GM23338 (cell line): ENCODE measurements around the gene CDK10. TPM values are rescaled to one million over a fixed set of nuclear protein-coding genes. Genes with fewer than 3 reads are reported as not detected.
"Not testable (repeated sequence)": the region's sequence is repeated elsewhere in the genome, so short reads cannot be mapped to it uniquely, and the experiment has no call there.

Experiments used
- ATAC-seq: fragments of 200-7000 bp; cut with Tn5 transposase; 3 replicates; pipeline ENCODE4 v1.9.1; 2020
- DNase-seq: peaks from one replicate; pipeline ENCODE4 v3.0.0-alpha.2; 2015; ENCODE audit warnings: low spot score
- H2AFZ ChIP-seq: fragments of 200-600 bp; sonication (generic); 2 replicates; pipeline ENCODE4 v1.8.0; 2016; ENCODE audit warnings: antibody characterized with exemption, mild to moderate bottlenecking, moderate library complexity
- H3F3A ChIP-seq: fragments of 200-600 bp; sonication (generic); replicated peaks from 2 replicates; pipeline ENCODE4 v1.8.0; 2017; ENCODE audit warnings: antibody characterized with exemption, mixed run types, low read depth
- H3K27ac ChIP-seq: fragments of 200-600 bp; sonication (generic); 2 replicates; pipeline ENCODE4 v1.6.1; 2016; ENCODE audit warnings: low read depth
- H3K27me3 ChIP-seq: fragments of 200-600 bp; sonication (generic); 2 replicates; pipeline ENCODE4 v1.8.0; 2016; ENCODE audit warnings: mild to moderate bottlenecking, mixed run types, moderate library complexity; ENCODE audit not compliant: insufficient read depth
- H3K36me3 ChIP-seq: fragments of 200-600 bp; sonication (generic); 2 replicates; pipeline ENCODE4 v1.8.0; 2016; ENCODE audit warnings: mild to moderate bottlenecking; ENCODE audit not compliant: insufficient read depth
- H3K4me1 ChIP-seq: fragments of 200-600 bp; sonication (generic); 2 replicates; pipeline ENCODE4 v1.8.0; 2016; ENCODE audit warnings: mild to moderate bottlenecking, moderate library complexity; ENCODE audit not compliant: insufficient read depth
- H3K4me2 ChIP-seq: fragments of 200-600 bp; sonication (generic); 2 replicates; pipeline ENCODE4 v1.7.1; 2017; ENCODE audit warnings: mixed run types
- H3K4me3 ChIP-seq: fragments of 200-600 bp; sonication (generic); 2 replicates; pipeline ENCODE4 v1.6.1; 2016; ENCODE audit warnings: mixed run types
- H3K79me2 ChIP-seq: fragments of 200-600 bp; sonication (generic); replicated peaks from 2 replicates; pipeline ENCODE4 v1.8.0; 2017; ENCODE audit warnings: mild to moderate bottlenecking; ENCODE audit not compliant: insufficient read depth
- H3K9me2 ChIP-seq: fragments of 200-600 bp; sonication (generic); 2 replicates; pipeline ENCODE4 v1.8.0; 2017; ENCODE audit not compliant: insufficient read depth
- H4K20me1 ChIP-seq: fragments of 200-600 bp; sonication (generic); replicated peaks from 2 replicates; pipeline ENCODE4 v1.8.0; 2017; ENCODE audit warnings: mild to moderate bottlenecking; ENCODE audit not compliant: insufficient read depth
- H3K27ac Mint-ChIP-seq: 2 replicates; pipeline ENCODE4 v1.8.0; 2020; ENCODE audit warnings: inconsistent platforms, mild to moderate bottlenecking, moderate library complexity, mixed read lengths
- H3K27me3 Mint-ChIP-seq: 3 replicates; pipeline ENCODE4 v1.8.0; 2022; ENCODE audit warnings: low read depth, mild to moderate bottlenecking, moderate library complexity, mixed read lengths, inconsistent platforms; ENCODE audit not compliant: insufficient read depth, poor library complexity
- H3K36me3 Mint-ChIP-seq: 3 replicates; pipeline ENCODE4 v1.8.0; 2021; ENCODE audit warnings: low read depth, mild to moderate bottlenecking, inconsistent platforms, moderate library complexity, mixed read lengths
- H3K4me1 Mint-ChIP-seq: 3 replicates; pipeline ENCODE4 v1.8.0; 2020; ENCODE audit warnings: mild to moderate bottlenecking, inconsistent platforms, mixed read lengths
- H3K4me3 Mint-ChIP-seq: 3 replicates; pipeline ENCODE4 v1.8.0; 2021; ENCODE audit warnings: moderate library complexity, mild to moderate bottlenecking, inconsistent platforms, mixed read lengths
- H3K9me3 Mint-ChIP-seq: 3 replicates; pipeline ENCODE4 v1.8.0; 2020; ENCODE audit warnings: moderate library complexity, mild to moderate bottlenecking, inconsistent platforms, mixed read lengths
- ETS1 ChIP-seq: IDR thresholded peaks from 2 replicates; pipeline ENCODE4 v1.6.1; 2016; ENCODE audit warnings: antibody characterized with exemption
- polyA plus RNA-seq: library from polyadenylated mRNA; unstranded; fragments of >200 nt; fragmentation: Nextera tagmentation; extraction: Ambion mirVana; gene quantifications from 2 replicates; pipeline ENCODE4 v1.2.1, GENCODE V29; 2016
- total RNA-seq: library from RNA; depleted of rRNA; stranded (reverse); fragments of >200 nt; shearing (Covaris generic); gene quantifications from 2 replicates; pipeline ENCODE4 v1.2.3, GENCODE V29; 2014
- TF ChIP-seq, protein P1 (sequence below): fragments of 250-450 bp; sonication (Bioruptor Pico); IDR thresholded peaks from 2 replicates; pipeline ENCODE4 v1.5.0; 2020; ENCODE audit warnings: mild to moderate bottlenecking, moderate library complexity

Gene CDK10
- total and polyA plus RNA-seq, 2 experiments from 2014 or later, result 64.6 to 88.0 TPM

- TF ChIP-seq, protein P1, sequence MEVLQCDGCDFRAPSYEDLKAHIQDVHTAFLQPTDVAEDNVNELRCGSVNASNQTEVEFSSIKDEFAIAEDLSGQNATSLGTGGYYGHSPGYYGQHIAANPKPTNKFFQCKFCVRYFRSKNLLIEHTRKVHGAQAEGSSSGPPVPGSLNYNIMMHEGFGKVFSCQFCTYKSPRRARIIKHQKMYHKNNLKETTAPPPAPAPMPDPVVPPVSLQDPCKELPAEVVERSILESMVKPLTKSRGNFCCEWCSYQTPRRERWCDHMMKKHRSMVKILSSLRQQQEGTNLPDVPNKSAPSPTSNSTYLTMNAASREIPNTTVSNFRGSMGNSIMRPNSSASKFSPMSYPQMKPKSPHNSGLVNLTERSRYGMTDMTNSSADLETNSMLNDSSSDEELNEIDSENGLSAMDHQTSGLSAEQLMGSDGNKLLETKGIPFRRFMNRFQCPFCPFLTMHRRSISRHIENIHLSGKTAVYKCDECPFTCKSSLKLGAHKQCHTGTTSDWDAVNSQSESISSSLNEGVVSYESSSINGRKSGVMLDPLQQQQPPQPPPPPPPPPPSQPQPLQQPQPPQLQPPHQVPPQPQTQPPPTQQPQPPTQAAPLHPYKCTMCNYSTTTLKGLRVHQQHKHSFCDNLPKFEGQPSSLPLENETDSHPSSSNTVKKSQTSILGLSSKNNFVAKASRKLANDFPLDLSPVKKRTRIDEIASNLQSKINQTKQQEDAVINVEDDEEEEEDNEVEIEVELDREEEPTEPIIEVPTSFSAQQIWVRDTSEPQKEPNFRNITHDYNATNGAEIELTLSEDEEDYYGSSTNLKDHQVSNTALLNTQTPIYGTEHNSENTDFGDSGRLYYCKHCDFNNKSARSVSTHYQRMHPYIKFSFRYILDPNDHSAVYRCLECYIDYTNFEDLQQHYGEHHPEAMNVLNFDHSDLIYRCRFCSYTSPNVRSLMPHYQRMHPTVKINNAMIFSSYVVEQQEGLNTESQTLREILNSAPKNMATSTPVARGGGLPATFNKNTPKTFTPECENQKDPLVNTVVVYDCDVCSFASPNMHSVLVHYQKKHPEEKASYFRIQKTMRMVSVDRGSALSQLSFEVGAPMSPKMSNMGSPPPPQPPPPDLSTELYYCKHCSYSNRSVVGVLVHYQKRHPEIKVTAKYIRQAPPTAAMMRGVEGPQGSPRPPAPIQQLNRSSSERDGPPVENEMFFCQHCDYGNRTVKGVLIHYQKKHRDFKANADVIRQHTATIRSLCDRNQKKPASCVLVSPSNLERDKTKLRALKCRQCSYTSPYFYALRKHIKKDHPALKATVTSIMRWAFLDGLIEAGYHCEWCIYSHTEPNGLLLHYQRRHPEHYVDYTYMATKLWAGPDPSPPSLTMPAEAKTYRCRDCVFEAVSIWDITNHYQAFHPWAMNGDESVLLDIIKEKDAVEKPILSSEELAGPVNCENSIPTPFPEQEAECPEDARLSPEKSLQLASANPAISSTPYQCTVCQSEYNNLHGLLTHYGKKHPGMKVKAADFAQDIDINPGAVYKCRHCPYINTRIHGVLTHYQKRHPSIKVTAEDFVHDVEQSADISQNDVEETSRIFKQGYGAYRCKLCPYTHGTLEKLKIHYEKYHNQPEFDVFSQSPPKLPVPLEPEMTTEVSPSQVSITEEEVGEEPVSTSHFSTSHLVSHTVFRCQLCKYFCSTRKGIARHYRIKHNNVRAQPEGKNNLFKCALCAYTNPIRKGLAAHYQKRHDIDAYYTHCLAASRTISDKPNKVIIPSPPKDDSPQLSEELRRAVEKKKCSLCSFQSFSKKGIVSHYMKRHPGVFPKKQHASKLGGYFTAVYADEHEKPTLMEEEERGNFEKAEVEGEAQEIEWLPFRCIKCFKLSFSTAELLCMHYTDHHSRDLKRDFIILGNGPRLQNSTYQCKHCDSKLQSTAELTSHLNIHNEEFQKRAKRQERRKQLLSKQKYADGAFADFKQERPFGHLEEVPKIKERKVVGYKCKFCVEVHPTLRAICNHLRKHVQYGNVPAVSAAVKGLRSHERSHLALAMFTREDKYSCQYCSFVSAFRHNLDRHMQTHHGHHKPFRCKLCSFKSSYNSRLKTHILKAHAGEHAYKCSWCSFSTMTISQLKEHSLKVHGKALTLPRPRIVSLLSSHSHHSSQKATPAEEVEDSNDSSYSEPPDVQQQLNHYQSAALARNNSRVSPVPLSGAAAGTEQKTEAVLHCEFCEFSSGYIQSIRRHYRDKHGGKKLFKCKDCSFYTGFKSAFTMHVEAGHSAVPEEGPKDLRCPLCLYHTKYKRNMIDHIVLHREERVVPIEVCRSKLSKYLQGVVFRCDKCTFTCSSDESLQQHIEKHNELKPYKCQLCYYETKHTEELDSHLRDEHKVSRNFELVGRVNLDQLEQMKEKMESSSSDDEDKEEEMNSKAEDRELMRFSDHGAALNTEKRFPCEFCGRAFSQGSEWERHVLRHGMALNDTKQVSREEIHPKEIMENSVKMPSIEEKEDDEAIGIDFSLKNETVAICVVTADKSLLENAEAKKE (CRISPR knock-in tag), result no peak
- TF ChIP-seq ETS1, result no peak
Measured at GRCh38 chr16:89693931-89694783, 7.7 kb downstream of the CDK10 start (continued).

DNA sequence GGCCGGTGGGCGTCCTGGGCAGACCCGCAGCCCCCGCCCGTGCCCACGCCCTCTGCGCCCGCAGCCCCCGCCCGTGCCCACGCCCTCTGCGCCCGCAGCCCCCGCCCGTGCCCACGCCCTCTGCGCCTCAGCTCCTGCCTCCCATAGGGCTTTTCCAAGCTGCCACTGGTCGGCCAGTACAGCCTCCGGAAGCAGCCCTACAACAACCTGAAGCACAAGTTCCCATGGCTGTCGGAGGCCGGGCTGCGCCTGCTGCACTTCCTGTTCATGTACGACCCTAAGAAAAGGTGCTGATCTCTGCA, 8.2 kb downstream of the CDK10 start:
- not testable (repeated sequence) for H2AFZ ChIP-seq, ATAC-seq, H3K27ac ChIP-seq, H3K9me2 ChIP-seq, H3K36me3 ChIP-seq, H3K79me2 ChIP-seq, H4K20me1 ChIP-seq, H3F3A ChIP-seq, H3K27me3 ChIP-seq, H3K4me1 Mint-ChIP-seq, H3K4me3 Mint-ChIP-seq, H3K4me2 ChIP-seq, H3K9me3 Mint-ChIP-seq, H3K27ac Mint-ChIP-seq, H3K4me3 ChIP-seq, DNase-seq, H3K4me1 ChIP-seq
- Mint-ChIP-seq H3K27me3 (peaks cover 24% of the 10 kb centered on the region), H3K36me3 (peaks cover 46% of the 10 kb centered on the region)
